WTC11 (cell line): ENCODE data around the gene MYL6B. TPM values are rescaled to one million over a fixed set of nuclear protein-coding genes. Genes with fewer than 3 reads are reported as not detected.

Source experiments
- ATAC-seq: fragments of 200-7000 bp; cut with Tn5 transposase; 2 replicates; pipeline ENCODE4 v1.10.0; 2021; ENCODE audit warnings: mild to moderate bottlenecking, moderate library complexity
- CTCF ChIA-PET: fragments of 300-600 bp; sonication (Branson Sonifier 250); formaldehyde crosslinking; loops from one replicate; lab custom pipeline; 2021; ENCODE audit warnings: antibody characterized with exemption; lab: Charles Lee
- POLR2A ChIA-PET: fragments of 350-600 bp; sonication (Branson Sonifier 250); formaldehyde crosslinking; loops from one replicate; lab custom pipeline; 2021; ENCODE audit warnings: antibody characterized with exemption; lab: Charles Lee
- DNase-seq: peaks from one replicate; pipeline ENCODE4 v3.0.0; 2021; ENCODE audit warnings: low spot score
- H3K27ac Mint-ChIP-seq: 2 replicates; pipeline ENCODE4 v1.8.0; 2021; ENCODE audit warnings: mixed read lengths
- H3K27me3 Mint-ChIP-seq: 2 replicates; pipeline ENCODE4 v1.8.0; 2021; ENCODE audit warnings: low read depth, mild to moderate bottlenecking, moderate library complexity, mixed read lengths
- H3K36me3 Mint-ChIP-seq: 2 replicates; pipeline ENCODE4 v1.8.0; 2021; ENCODE audit warnings: mixed read lengths
- H3K4me1 Mint-ChIP-seq: 2 replicates; pipeline ENCODE4 v1.8.0; 2022; ENCODE audit warnings: mixed read lengths
- H3K4me3 Mint-ChIP-seq: 2 replicates; pipeline ENCODE4 v1.8.0; 2021; ENCODE audit warnings: mild to moderate bottlenecking, moderate library complexity, mixed read lengths
- H3K9me3 Mint-ChIP-seq: 2 replicates; pipeline ENCODE4 v1.8.0; 2021; ENCODE audit warnings: mixed read lengths
- CREM ChIP-seq: sonication (generic); formaldehyde crosslinking; IDR thresholded peaks from 2 replicates; pipeline ENCODE4 v1.8.1; 2022; ENCODE audit warnings: mild to moderate bottlenecking, missing genetic modification reagents, moderate library complexity
- E2F1 ChIP-seq: sonication (generic); formaldehyde crosslinking; IDR thresholded peaks from 2 replicates; pipeline ENCODE4 v1.8.0; 2022; ENCODE audit warnings: mild to moderate bottlenecking, missing genetic modification reagents
- GTF2I ChIP-seq: fragments of 250-450 bp; sonication (Bioruptor Pico); conservative IDR thresholded peaks from 2 replicates; pipeline ENCODE4 v1.4.0; 2021; ENCODE audit warnings: mild to moderate bottlenecking
- MAX ChIP-seq: sonication (generic); formaldehyde crosslinking; IDR thresholded peaks from 2 replicates; pipeline ENCODE4 v1.8.0; 2022; ENCODE audit warnings: mild to moderate bottlenecking, missing genetic modification reagents
- NFATC4 ChIP-seq: fragments of 250-450 bp; sonication (Bioruptor Pico); IDR thresholded peaks from 2 replicates; pipeline ENCODE4 v1.9.0; 2021; ENCODE audit warnings: mild to moderate bottlenecking
- PRRX2 ChIP-seq: fragments of 250-450 bp; sonication (Bioruptor Pico); IDR thresholded peaks from 2 replicates; pipeline ENCODE4 v1.8.0; 2021; ENCODE audit warnings: mild to moderate bottlenecking
- RORB ChIP-seq: fragments of 250-450 bp; sonication (Bioruptor Pico); IDR thresholded peaks from 2 replicates; pipeline ENCODE4 v1.9.0; 2021; ENCODE audit warnings: mild to moderate bottlenecking
- SMAD3 ChIP-seq: sonication (generic); formaldehyde crosslinking; IDR thresholded peaks from 2 replicates; pipeline ENCODE4 v1.8.0; 2022; ENCODE audit warnings: missing genetic modification reagents, mild to moderate bottlenecking, borderline replicate concordance
- SP1 ChIP-seq: sonication (generic); formaldehyde crosslinking; conservative IDR thresholded peaks from 2 replicates; pipeline ENCODE4 v1.8.1; 2022; ENCODE audit warnings: missing genetic modification reagents
- ZNF232 ChIP-seq: sonication (generic); formaldehyde crosslinking; IDR thresholded peaks from 2 replicates; pipeline ENCODE4 v1.8.0; 2022; ENCODE audit warnings: mild to moderate bottlenecking, missing genetic modification reagents
- ZNF263 ChIP-seq: sonication (generic); formaldehyde crosslinking; IDR thresholded peaks from 2 replicates; pipeline ENCODE4 v1.8.1; 2022; ENCODE audit warnings: low read depth, mild to moderate bottlenecking, moderate library complexity, missing genetic modification reagents
- total RNA-seq: library from RNA; stranded (reverse); gene quantifications from 3 replicates; pipeline ENCODE4 v1.2.3, GENCODE V29; 2021
- TF ChIP-seq, protein P1 (sequence below): fragments of 250-450 bp; sonication (Bioruptor Pico); IDR thresholded peaks from 2 replicates; pipeline ENCODE4 v1.9.0; 2021; ENCODE audit warnings: mild to moderate bottlenecking
- TF ChIP-seq, protein P2 (sequence below): sonication (generic); formaldehyde crosslinking; IDR thresholded peaks from 2 replicates; pipeline ENCODE4 v1.8.1; 2022; ENCODE audit warnings: mild to moderate bottlenecking, moderate library complexity, missing genetic modification reagents
- TF ChIP-seq, protein P3 (sequence below): sonication (generic); formaldehyde crosslinking; IDR thresholded peaks from 2 replicates; pipeline ENCODE4 v1.8.1; 2022; ENCODE audit warnings: mild to moderate bottlenecking, missing genetic modification reagents, moderate library complexity, borderline replicate concordance

MYL6B gene
- total RNA-seq, 1 experiment from 2014 or later: 173 TPM

- TF ChIP-seq, protein P1, sequence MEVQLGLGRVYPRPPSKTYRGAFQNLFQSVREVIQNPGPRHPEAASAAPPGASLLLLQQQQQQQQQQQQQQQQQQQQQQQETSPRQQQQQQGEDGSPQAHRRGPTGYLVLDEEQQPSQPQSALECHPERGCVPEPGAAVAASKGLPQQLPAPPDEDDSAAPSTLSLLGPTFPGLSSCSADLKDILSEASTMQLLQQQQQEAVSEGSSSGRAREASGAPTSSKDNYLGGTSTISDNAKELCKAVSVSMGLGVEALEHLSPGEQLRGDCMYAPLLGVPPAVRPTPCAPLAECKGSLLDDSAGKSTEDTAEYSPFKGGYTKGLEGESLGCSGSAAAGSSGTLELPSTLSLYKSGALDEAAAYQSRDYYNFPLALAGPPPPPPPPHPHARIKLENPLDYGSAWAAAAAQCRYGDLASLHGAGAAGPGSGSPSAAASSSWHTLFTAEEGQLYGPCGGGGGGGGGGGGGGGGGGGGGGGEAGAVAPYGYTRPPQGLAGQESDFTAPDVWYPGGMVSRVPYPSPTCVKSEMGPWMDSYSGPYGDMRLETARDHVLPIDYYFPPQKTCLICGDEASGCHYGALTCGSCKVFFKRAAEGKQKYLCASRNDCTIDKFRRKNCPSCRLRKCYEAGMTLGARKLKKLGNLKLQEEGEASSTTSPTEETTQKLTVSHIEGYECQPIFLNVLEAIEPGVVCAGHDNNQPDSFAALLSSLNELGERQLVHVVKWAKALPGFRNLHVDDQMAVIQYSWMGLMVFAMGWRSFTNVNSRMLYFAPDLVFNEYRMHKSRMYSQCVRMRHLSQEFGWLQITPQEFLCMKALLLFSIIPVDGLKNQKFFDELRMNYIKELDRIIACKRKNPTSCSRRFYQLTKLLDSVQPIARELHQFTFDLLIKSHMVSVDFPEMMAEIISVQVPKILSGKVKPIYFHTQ (CRISPR knock-in tag): no peak
- TF ChIP-seq RORB (no peak), MAX (CRISPR knock-in tag) (no peak), SMAD3 (no peak), PRRX2 (no peak), GTF2I (CRISPR knock-in tag) (no peak), NFATC4 (CRISPR knock-in tag) (no peak), ZNF232 (CRISPR knock-in tag) (no peak), ZNF263 (no peak), SP1 (CRISPR knock-in tag) (no peak), CREM (CRISPR knock-in tag) (no peak)
- TF ChIP-seq, protein P2, sequence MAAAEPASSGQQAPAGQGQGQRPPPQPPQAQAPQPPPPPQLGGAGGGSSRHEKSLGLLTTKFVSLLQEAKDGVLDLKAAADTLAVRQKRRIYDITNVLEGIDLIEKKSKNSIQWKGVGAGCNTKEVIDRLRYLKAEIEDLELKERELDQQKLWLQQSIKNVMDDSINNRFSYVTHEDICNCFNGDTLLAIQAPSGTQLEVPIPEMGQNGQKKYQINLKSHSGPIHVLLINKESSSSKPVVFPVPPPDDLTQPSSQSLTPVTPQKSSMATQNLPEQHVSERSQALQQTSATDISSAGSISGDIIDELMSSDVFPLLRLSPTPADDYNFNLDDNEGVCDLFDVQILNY: no peak
Observed at GRCh38 chr12:56145217-56145616, 7.2 kb upstream of the MYL6B start (continued).

GRCh38 chr12:56146492-56147460 lies 5.6 kb upstream of the MYL6B start:
- H3K4me1 Mint-ChIP-seq: peaks cover 5% of the 10 kb centered on the region; the same call in 1 of the 2 replicates
- no peak for TF ChIP-seq E2F1
- TF ChIP-seq SP1 (CRISPR knock-in tag): no peak
- no peak for TF ChIP-seq NFATC4 (CRISPR knock-in tag)
- TF ChIP-seq, all 79 proteins: peak for 0
- H3K27ac Mint-ChIP-seq: 0 out of 2 replicates have a peak overlapping the region, but pooled peaks have one; percentile 7
- no peak for DNase-seq
- ChIA-PET POLR2A (interaction anchor here (0.5 to 1.4 kb wide), 3 partner anchors 15 to 120 kb away, joined by 3 to 4 read pairs (median 3); partner anchors contain the start of genes COQ10A and RNF41), CTCF (interaction anchor here (0.6 to 1.5 kb wide), 3 partner anchors 19 to 490 kb away, joined by 3 to 6 read pairs (median 5); partner anchors contain the start of genes ESYT1 and RNF41)
- H3K4me3 Mint-ChIP-seq: no peak overlapping the region
- ATAC-seq: no peak
- H3K36me3 Mint-ChIP-seq: peaks cover 42% of the 10 kb centered on the region
- no peaks in the 10 kb centered on the region for H3K9me3 Mint-ChIP-seq
- no peaks in the 10 kb centered on the region for H3K27me3 Mint-ChIP-seq

DNA sequence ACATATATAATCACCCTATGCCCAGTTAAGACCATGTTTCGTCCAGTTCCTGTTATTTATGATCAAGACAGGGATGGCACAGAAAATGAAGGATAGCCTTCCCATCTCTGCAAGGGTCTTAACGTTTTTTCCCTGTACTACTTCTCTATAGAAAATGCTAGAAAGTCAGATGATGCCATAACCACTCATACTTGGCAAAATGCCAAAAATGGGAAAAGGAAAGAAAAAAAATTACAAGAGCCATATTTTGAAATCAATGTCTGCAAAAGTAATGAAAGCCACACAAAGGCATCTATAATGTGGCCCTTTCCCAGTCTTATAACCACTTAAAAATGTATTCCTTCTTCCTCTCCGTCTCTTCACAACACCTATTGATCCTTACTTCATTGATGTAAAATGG lies 1.8 kb upstream of the MYL6B start:
- H3K36me3 Mint-ChIP-seq: peaks cover 14% of the 10 kb centered on the region
- H3K4me3 Mint-ChIP-seq: peak overlapping the region; percentile 93
- POLR2A ChIA-PET: interaction anchor here (1.9 kb wide), 1 partner anchor 72 kb away, joined by 5 read pairs; the partner anchor contains the start of gene RNF41
- peaks cover 13% of the 10 kb centered on the region for H3K4me1 Mint-ChIP-seq
- no peaks in the 10 kb centered on the region for H3K27me3 Mint-ChIP-seq
- H3K27ac Mint-ChIP-seq: peak overlapping the region; percentile 82; the same call in 1 of the 2 replicates
- DNase-seq (no peak), ATAC-seq (no peak)
- no peaks in the 10 kb centered on the region for H3K9me3 Mint-ChIP-seq
- TF ChIP-seq, protein P3, sequence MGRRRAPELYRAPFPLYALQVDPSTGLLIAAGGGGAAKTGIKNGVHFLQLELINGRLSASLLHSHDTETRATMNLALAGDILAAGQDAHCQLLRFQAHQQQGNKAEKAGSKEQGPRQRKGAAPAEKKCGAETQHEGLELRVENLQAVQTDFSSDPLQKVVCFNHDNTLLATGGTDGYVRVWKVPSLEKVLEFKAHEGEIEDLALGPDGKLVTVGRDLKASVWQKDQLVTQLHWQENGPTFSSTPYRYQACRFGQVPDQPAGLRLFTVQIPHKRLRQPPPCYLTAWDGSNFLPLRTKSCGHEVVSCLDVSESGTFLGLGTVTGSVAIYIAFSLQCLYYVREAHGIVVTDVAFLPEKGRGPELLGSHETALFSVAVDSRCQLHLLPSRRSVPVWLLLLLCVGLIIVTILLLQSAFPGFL: no peak
- CTCF ChIA-PET: interaction anchor here (0.6 to 3.0 kb wide), 7 partner anchors 8 to 475 kb away, joined by 3 to 25 read pairs (median 6); partner anchors contain the start of genes ESYT1, SMARCC2 and ZC3H10
